Stomach (tissue), 4 donors: ENCODE measurements around the gene TRIO.

Experiments used
- CTCF ChIP-seq, 7 experiments: fragments of 450-650 bp in 4 of 7; fragments of 200-600 bp in 3 of 7; sonication (generic) in 3 of 7; IDR thresholded peaks; one replicate each; pipeline ENCODE4 v1.5.1; 2016 to 2019; ENCODE audit warnings: antibody characterized with exemption in 7 of 7, control low read depth in 2 of 7, mild to moderate bottlenecking in 1 of 7
- POLR2A ChIP-seq, 4 donors: fragments of 450-650 bp; IDR thresholded peaks; one replicate each; pipeline ENCODE4 v1.6.1; 2016; ENCODE audit warnings: antibody characterized with exemption in 4 of 4, control low read depth in 2 of 4, mild to moderate bottlenecking in 1 of 4, moderate library complexity in 1 of 4

GRCh38 chr5:14231156-14231555 lies 88.0 kb downstream of the TRIO start:
- TF ChIP-seq POLR2A (IDR thresholded peaks at IDR 0.05) (no peak), CTCF (IDR thresholded peaks at IDR 0.05) (no peak)
